Lower leg skin (tissue), 3 donors: ENCODE data around the gene SAMD5.

ENCODE experiments used
- CTCF ChIP-seq, 3 donors: fragments of 450-650 bp; IDR thresholded peaks; one replicate each; pipeline ENCODE4 v1.5.1; 2016; ENCODE audit warnings: antibody characterized with exemption in 3 of 3, mild to moderate bottlenecking in 3 of 3, moderate library complexity in 2 of 3
- POLR2A ChIP-seq, 2 donors: fragments of 450-650 bp; IDR thresholded peaks; one replicate each; pipeline ENCODE4 v1.6.1; 2016 to 2017; ENCODE audit warnings: antibody characterized with exemption in 2 of 2, mild to moderate bottlenecking in 1 of 2, moderate library complexity in 1 of 2

DNA sequence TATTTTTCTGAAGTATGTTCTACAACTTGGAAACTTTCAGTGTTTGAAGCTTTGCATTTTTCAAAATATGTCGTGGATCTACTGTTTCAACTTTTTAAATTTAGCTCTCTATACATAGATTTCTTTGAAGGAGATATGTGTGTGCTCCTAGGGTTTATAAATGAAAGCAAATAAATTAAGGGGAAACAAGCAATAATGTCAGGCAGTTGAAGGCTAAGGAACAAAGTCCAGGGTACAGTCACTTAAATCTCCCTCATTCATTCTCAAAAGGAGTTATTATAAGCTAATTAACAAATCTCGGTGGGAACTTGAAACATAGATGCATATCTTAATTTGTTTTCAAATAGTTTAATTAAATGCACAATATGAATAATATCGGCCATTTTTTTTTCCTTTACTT, 79.4 kb downstream of the SAMD5 start:
- TF ChIP-seq POLR2A (IDR thresholded peaks at IDR 0.05) (no peak), CTCF (IDR thresholded peaks at IDR 0.05) (no peak)
